HG03432 (cell line): ENCODE results near the gene TMEM131.
A peak's percentile ranks its signal among the peaks of the same experiment; 100 is the strongest.

ENCODE experiments used
- ATAC-seq: cut with Tn5 transposase; IDR thresholded peaks from one replicate; pipeline ENCODE4 v1.9.1; 2021; ENCODE audit warnings: mild to moderate bottlenecking, moderate library complexity; ENCODE audit not compliant: unreplicated experiment

The TMEM131 gene

GRCh38 chr2:97992836-97993825 is 2.6 kb downstream of the TMEM131 start:
- ATAC-seq, result no peak

- ATAC-seq, result no peak
Measured at GRCh38 chr2:97991081-97991856, 4.5 kb downstream of the TMEM131 start.

- ATAC-seq, result no peak
Measured at GRCh38 chr2:97988722-97989121, 7.0 kb downstream of the TMEM131 start.

- ATAC-seq, result no peak
Measured at GRCh38 chr2:97985998-97986397, 9.8 kb downstream of the TMEM131 start.

GRCh38 chr2:97983698-97984097 is 12.1 kb downstream of the TMEM131 start:
- ATAC-seq, result no peak

GRCh38 chr2:97983134-97983533 is 12.6 kb downstream of the TMEM131 start:
- no peak for ATAC-seq

GRCh38 chr2:97982621-97983020 is 13.1 kb downstream of the TMEM131 start:
- ATAC-seq, result no peak

GRCh38 chr2:97981961-97982360 is 13.8 kb downstream of the TMEM131 start:
- ATAC-seq, result no peak

- no peak for ATAC-seq
Measured at GRCh38 chr2:97979904-97980303, 15.8 kb downstream of the TMEM131 start.

- no peak for ATAC-seq
Measured at GRCh38 chr2:97974471-97974870, 21.3 kb downstream of the TMEM131 start.

GRCh38 chr2:97970293-97971060 is 25.3 kb downstream of the TMEM131 start:
- no peak for ATAC-seq

GRCh38 chr2:97969081-97970067 is 26.4 kb downstream of the TMEM131 start:
- no peak for ATAC-seq

- ATAC-seq, result no peak
Measured at GRCh38 chr2:97967931-97968627, 27.7 kb downstream of the TMEM131 start.

GRCh38 chr2:97967216-97967592 is 28.5 kb downstream of the TMEM131 start:
- peak; percentile 15 for ATAC-seq

GRCh38 chr2:97966545-97967215 is 29.1 kb downstream of the TMEM131 start:
- ATAC-seq, result peak; percentile 67

GRCh38 chr2:97965116-97965515 is 30.6 kb downstream of the TMEM131 start:
- ATAC-seq, result no peak

- no peak for ATAC-seq
Measured at GRCh38 chr2:97963880-97964279, 31.9 kb downstream of the TMEM131 start.

- ATAC-seq, result peak; percentile 40
Measured at GRCh38 chr2:97963079-97963406, 32.7 kb downstream of the TMEM131 start.

GRCh38 chr2:97961534-97961933 is 34.2 kb downstream of the TMEM131 start:
- peak; percentile 34 for ATAC-seq
